H1 (cell line): ENCODE measurements around the gene RIN1. TPM values are rescaled to one million over a fixed set of nuclear protein-coding genes. Genes with fewer than 3 reads are reported as not detected.
A peak's percentile ranks its signal among the peaks of the same experiment; 100 is the strongest.

Source experiments
- CTCF ChIA-PET: fragments of 300-600 bp; sonication (Branson Sonifier 250); formaldehyde crosslinking; loops from one replicate; lab custom pipeline; 2021; ENCODE audit not compliant: partially characterized antibody; lab: Charles Lee
- POLR2A ChIA-PET: fragments of 300-600 bp; sonication (Branson Sonifier 250); formaldehyde crosslinking; loops from one replicate; lab custom pipeline; 2021; ENCODE audit warnings: inconsistent platforms; ENCODE audit not compliant: partially characterized antibody; lab: Charles Lee
- DNase-seq, 2 experiments: peaks; one replicate each; pipeline versions ENCODE4 v3.0.0 to v3.0.0-alpha.2; 2010 to 2022; ENCODE audit warnings: low spot score in 2 of 2, low read depth in 1 of 2, mixed read lengths in 1 of 2
- FAIRE-seq: peaks from 2 replicates; lab custom pipeline; 2011; peaks lifted over from hg19 to GRCh38; lab: Jason Lieb, UNC
- H2AFZ ChIP-seq: 2 replicates; pipeline ENCODE4 v1.8.1; 2012; ENCODE audit warnings: low read length, inconsistent platforms
- H2AK5ac ChIP-seq: 2 replicates; pipeline ENCODE4 v1.6.1; 2013; ENCODE audit warnings: low read depth, low read length
- H2BK120ac ChIP-seq: replicated peaks from 2 replicates; pipeline ENCODE3; 2013; ENCODE audit warnings: low read depth, low read length, inconsistent platforms
- H2BK12ac ChIP-seq: 2 replicates; pipeline ENCODE4 v1.6.1; 2013; ENCODE audit warnings: low read depth, low read length
- H2BK15ac ChIP-seq: 2 replicates; pipeline ENCODE4 v1.6.1; 2013; ENCODE audit warnings: low read length
- H2BK20ac ChIP-seq: 2 replicates; pipeline ENCODE4 v1.6.1; 2013; ENCODE audit warnings: low read length
- H2BK5ac ChIP-seq: 2 replicates; pipeline ENCODE4 v1.6.1; 2013; ENCODE audit warnings: low read depth, low read length
- H3K14ac ChIP-seq: 2 replicates; pipeline ENCODE4 v1.6.1; 2013; ENCODE audit warnings: inconsistent platforms; ENCODE audit not compliant: insufficient read length
- H3K18ac ChIP-seq: 2 replicates; pipeline ENCODE4 v1.6.1; 2013; ENCODE audit warnings: low read length; ENCODE audit errors: extremely low read depth
- H3K23ac ChIP-seq: 2 replicates; pipeline ENCODE4 v1.6.1; 2013; ENCODE audit warnings: inconsistent platforms; ENCODE audit not compliant: insufficient read length
- H3K23me2 ChIP-seq: 2 replicates; pipeline ENCODE4 v1.6.1; 2013; ENCODE audit warnings: low read depth, low read length
- H3K27ac ChIP-seq: 2 replicates; pipeline ENCODE4 v1.6.1; 2011; ENCODE audit warnings: low read depth, low read length, inconsistent platforms
- H3K27me3 ChIP-seq, 4 experiments: replicated peaks in 1 of 4; 1 replicate in 1 of 4; 2 replicates in 3 of 4; pipeline versions ENCODE4 v1.6.1 to v1.8.1; 2011 to 2013; ENCODE audit warnings: low read length in 3 of 4, mild to moderate bottlenecking in 3 of 4, inconsistent platforms in 2 of 4, mixed read lengths in 2 of 4, moderate library complexity in 1 of 4; ENCODE audit not compliant: control insufficient read depth in 3 of 4, insufficient read depth in 3 of 4; ENCODE audit errors: extremely low read depth in 1 of 4
- H3K36me3 ChIP-seq, 4 experiments: 2 replicates each; pipeline versions ENCODE4 v1.6.1 to v1.8.1; 2011 to 2013; ENCODE audit warnings: mild to moderate bottlenecking in 4 of 4, low read length in 3 of 4, moderate library complexity in 2 of 4, control low read depth in 1 of 4, inconsistent platforms in 1 of 4; ENCODE audit not compliant: insufficient read depth in 4 of 4, control insufficient read depth in 2 of 4
- H3K4ac ChIP-seq: replicated peaks from 2 replicates; pipeline ENCODE3; 2013; ENCODE audit warnings: low read length, low read depth, mixed read lengths, inconsistent platforms; ENCODE audit not compliant: insufficient read length
- H3K4me1 ChIP-seq, 4 experiments: replicated peaks in 1 of 4; 1 replicate in 1 of 4; 2 replicates in 3 of 4; pipeline versions ENCODE4 v1.6.1 to v1.8.1; 2011 to 2013; ENCODE audit warnings: low read length in 3 of 4, inconsistent platforms in 2 of 4, mixed read lengths in 1 of 4; ENCODE audit not compliant: insufficient read depth in 4 of 4, control insufficient read depth in 3 of 4
- H3K4me2 ChIP-seq, 2 experiments: 2 replicates each; pipeline versions ENCODE4 v1.6.1 to v1.8.1; 2011 to 2013; ENCODE audit warnings: low read depth in 2 of 2, low read length in 2 of 2, control low read depth in 1 of 2, inconsistent platforms in 1 of 2, mild to moderate bottlenecking in 1 of 2; ENCODE audit not compliant: insufficient read depth in 1 of 2
- H3K4me3 ChIP-seq, 4 experiments: fragments of 200-600, 300-600 bp in 1 of 4; sonication (generic), shearing (Covaris generic), sonication (Bioruptor Twin) in 1 of 4; 2 replicates each; pipeline versions ENCODE4 v1.5.1 to v1.8.1; 2011 to 2016; ENCODE audit warnings: low read length in 4 of 4, low read depth in 3 of 4, control low read depth in 2 of 4, inconsistent platforms in 2 of 4, mild to moderate bottlenecking in 2 of 4, mixed read lengths in 1 of 4, moderate library complexity in 1 of 4; ENCODE audit not compliant: insufficient read depth in 2 of 4; ENCODE audit errors: extremely low read depth in 1 of 4
- H3K56ac ChIP-seq: replicated peaks from 2 replicates; pipeline ENCODE3; 2013; ENCODE audit warnings: low read depth, mild to moderate bottlenecking, mixed read lengths, low read length, inconsistent platforms; ENCODE audit not compliant: insufficient read length
- H3K79me1 ChIP-seq: 2 replicates; pipeline ENCODE4 v1.6.1; 2013; ENCODE audit warnings: low read depth, low read length, control low read depth
- H3K79me2 ChIP-seq, 2 experiments: 2 replicates each; pipeline versions ENCODE4 v1.6.1 to v1.8.1; 2012 to 2013; ENCODE audit warnings: low read length in 2 of 2, mild to moderate bottlenecking in 2 of 2, inconsistent platforms in 1 of 2; ENCODE audit not compliant: insufficient read depth in 2 of 2, control insufficient read depth in 1 of 2
- H3K9ac ChIP-seq, 4 experiments: replicated peaks in 1 of 4; 1 replicate in 1 of 4; 2 replicates in 3 of 4; pipeline versions ENCODE4 v1.6.1 to v1.8.1; 2011 to 2013; ENCODE audit warnings: low read depth in 3 of 4, low read length in 3 of 4, control low read depth in 2 of 4, mild to moderate bottlenecking in 2 of 4, moderate library complexity in 2 of 4, inconsistent platforms in 1 of 4; ENCODE audit errors: extremely low read depth in 1 of 4
- H3K9me3 ChIP-seq, 2 experiments: 2 replicates each; pipeline versions ENCODE4 v1.6.1 to v1.8.1; 2012 to 2013; ENCODE audit warnings: mild to moderate bottlenecking in 2 of 2, moderate library complexity in 2 of 2, control low read depth in 1 of 2, inconsistent platforms in 1 of 2, low read depth in 1 of 2, low read length in 1 of 2, mixed read lengths in 1 of 2; ENCODE audit not compliant: insufficient read depth in 2 of 2
- H4K20me1 ChIP-seq, 2 experiments: replicated peaks in 1 of 2; 2 replicates each; pipeline versions ENCODE3 to v1.8.1; 2011 to 2013; ENCODE audit warnings: inconsistent platforms in 2 of 2, low read length in 2 of 2, mild to moderate bottlenecking in 1 of 2; ENCODE audit not compliant: insufficient read depth in 2 of 2, control insufficient read depth in 1 of 2
- H4K5ac ChIP-seq: 2 replicates; pipeline ENCODE4 v1.6.1; 2013; ENCODE audit warnings: low read length, low read depth, mixed read lengths, inconsistent platforms; ENCODE audit not compliant: insufficient read length
- H4K8ac ChIP-seq: 2 replicates; pipeline ENCODE4 v1.8.0; 2013; ENCODE audit warnings: mild to moderate bottlenecking, moderate library complexity, low read length, inconsistent platforms; ENCODE audit not compliant: insufficient read depth; ENCODE audit errors: extremely low read depth
- H4K91ac ChIP-seq: replicated peaks from 2 replicates; pipeline ENCODE3; 2013; ENCODE audit warnings: low read length, mixed read lengths, inconsistent platforms; ENCODE audit not compliant: insufficient read length
- ASH2L ChIP-seq: fragments of 200-600, 300-600 bp; sonication (generic); IDR thresholded peaks from one replicate; pipeline ENCODE4 v1.7.1; 2017; ENCODE audit warnings: low read length
- HDAC2 ChIP-seq, 2 experiments: fragments of 300-600 bp in 1 of 2; sonication (generic) in 1 of 2; IDR thresholded peaks; 2 replicates each; pipeline ENCODE4 v1.6.1; 2011 to 2012; ENCODE audit warnings: low read depth in 2 of 2, low read length in 2 of 2, mild to moderate bottlenecking in 2 of 2, moderate library complexity in 2 of 2, borderline replicate concordance in 1 of 2, inconsistent platforms in 1 of 2
- KDM4A ChIP-seq: IDR thresholded peaks from one replicate; pipeline ENCODE4 v1.7.1; 2012; ENCODE audit warnings: low read depth, mild to moderate bottlenecking, moderate library complexity, low read length, inconsistent platforms; ENCODE audit not compliant: severe bottlenecking
- KDM5A ChIP-seq: fragments of 200-600 bp; IDR thresholded peaks from 2 replicates; pipeline ENCODE4 v1.7.1; 2012; ENCODE audit warnings: mild to moderate bottlenecking, low read length, inconsistent platforms, mixed read lengths
- NRF1 ChIP-seq: IDR thresholded peaks from 2 replicates; pipeline ENCODE4 v1.6.1; 2011; ENCODE audit warnings: mild to moderate bottlenecking, low read depth, low read length, improper control_type of control experiment
- POU5F1 ChIP-seq: IDR thresholded peaks from 2 replicates; pipeline ENCODE4 v1.6.1; 2011; ENCODE audit warnings: low read depth, mild to moderate bottlenecking, low read length, moderate library complexity
- RNF2 ChIP-seq: fragments of 200-900, 300-1000 bp; sonication (generic); IDR thresholded peaks from 2 replicates; pipeline ENCODE4 v1.7.1; 2016; ENCODE audit warnings: borderline replicate concordance, low read depth, mild to moderate bottlenecking, antibody characterized with exemption, low read length; ENCODE audit not compliant: poor library complexity, severe bottlenecking; ENCODE audit errors: missing control alignments
- TCF12 ChIP-seq: IDR thresholded peaks from 2 replicates; pipeline ENCODE4 v1.6.1; 2011; ENCODE audit warnings: low read depth, mild to moderate bottlenecking, low read length
- TEAD4 ChIP-seq: IDR thresholded peaks from 2 replicates; pipeline ENCODE4 v1.6.1; 2012; ENCODE audit warnings: low read depth, low read length, inconsistent platforms, mixed read lengths
- YY1 ChIP-seq: IDR thresholded peaks from 2 replicates; pipeline ENCODE4 v1.6.1; 2011; ENCODE audit warnings: low read depth, mild to moderate bottlenecking, low read length
- WGBS, 2 experiments: shearing (Covaris generic) in 1 of 2; methylation state at CpG; one replicate each; pipeline versions ENCODE4 v1.1.6 to v1.1.7; 2013 to 2015; ENCODE audit warnings: low lambda C conversion rate in 2 of 2, mixed read lengths in 2 of 2, inconsistent platforms in 1 of 2, low coverage in 1 of 2, missing lambda C conversion rate in 1 of 2; ENCODE audit not compliant: insufficient replicate concordance in 2 of 2, insufficient coverage in 1 of 2, insufficient read length in 1 of 2; ENCODE audit errors: extremely low coverage in 1 of 2, missing lambda C conversion rate in 1 of 2; 5-methylcytosine and 5-hydroxymethylcytosine counted together
- polyA plus RNA-seq, 7 experiments: library from polyadenylated mRNA; depleted of rRNA in 3 of 7; stranded (reverse) in 5 of 7; unstranded in 2 of 7; fragments of >200 nt in 5 of 7; fragments of 200-250 nt in 2 of 7; gene quantifications; 1 replicate in 5 of 7; 2 replicates in 1 of 7; 4 replicates in 1 of 7; pipeline versions ENCODE4 v1.2.1 to v1.2.3, GENCODE V29; 2011 to 2013; ENCODE audit warnings: missing spikeins in 2 of 7, mixed read lengths in 2 of 7
- total RNA-seq: library from RNA; stranded (reverse); fragmentation: NEBNext Ultra II Directional; extraction: Animal tissue kit (Norgen Biotek cat#: 25700); gene quantifications from 2 replicates; pipeline ENCODE4 v1.2.1, GENCODE V29; 2021

RIN1 gene
- total and polyA plus RNA-seq, 2 of the 8 experiments (the other 6 are each of a cell fraction or from before 2014, with no cell fraction given): 2.5 to 5.4 TPM

DNA sequence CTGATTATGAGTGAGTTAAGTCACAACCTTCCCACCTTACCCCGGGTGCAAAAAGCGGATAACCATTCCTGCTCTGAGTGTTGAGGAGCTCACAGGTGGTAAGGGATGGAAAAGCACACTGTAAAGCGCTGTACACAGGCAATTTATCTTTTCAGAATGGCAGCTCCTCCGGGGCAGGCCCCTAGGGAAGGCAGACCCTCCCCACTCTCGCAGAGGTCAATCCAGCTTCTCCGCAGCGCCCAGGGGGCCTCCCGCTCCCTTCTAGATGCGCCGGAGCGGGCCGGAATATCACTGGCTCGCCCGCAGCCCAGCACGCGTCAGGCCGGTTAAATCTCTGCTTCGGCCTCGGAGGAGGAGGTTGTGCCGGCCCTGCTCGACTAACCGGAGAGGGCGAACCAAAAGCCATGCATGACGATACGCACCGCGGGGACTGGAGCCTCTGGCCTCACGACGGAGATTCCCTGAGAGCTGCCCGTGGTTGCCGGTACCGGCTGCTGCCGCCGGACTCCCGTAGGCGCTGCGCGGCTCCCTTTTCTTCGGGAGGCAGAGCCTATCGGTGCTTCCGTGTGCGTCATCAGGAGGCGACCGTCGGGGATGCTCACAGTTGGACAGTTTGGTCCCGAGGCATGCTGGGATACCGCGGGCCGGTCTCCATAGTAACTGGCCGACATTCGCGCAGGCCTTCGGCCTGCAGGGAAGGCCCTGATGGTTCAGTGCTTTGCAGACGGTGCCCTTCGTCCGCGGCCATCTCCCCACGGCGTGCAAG, 8.5 kb upstream of the RIN1 start, which contains the start of gene BRMS1:
Gene BRMS1 (minus strand): TSS at position 555 of the 766 bp plus-strand sequence. CDS start 2,870 bp downstream, outside the sequence.
- Histone ChIP-seq H2BK12ac (peak within 1 kb of the TSS; percentile 28; the same call in 1 of the 2 replicates), H3K18ac (peak within 1 kb of the TSS; percentile 48), H2BK120ac (no peak within 1 kb of the TSS), H3K79me1 (peaks cover 3% of the 10 kb centered on the region), H2AK5ac (no peak within 1 kb of the TSS; the same call in 1 of the 2 replicates), H2BK15ac (no peak within 1 kb of the TSS), H2AFZ (no peak within 1 kb of the TSS), H2BK20ac (no peak within 1 kb of the TSS), H3K4ac (peak within 1 kb of the TSS; percentile 44), H4K5ac (peak within 1 kb of the TSS; percentile 79), H3K4me2 (peak within 1 kb of the TSS; percentile 88 to 93), H3K9me3 (no peaks in the 10 kb centered on the region), H4K20me1 (peaks cover 3 to 8% of the 10 kb centered on the region in 2 experiments), H3K4me1 (peaks cover 0 to 15% (median 9%) of the 10 kb centered on the region in 4 experiments; a peak in 6 of 7 replicates), H3K14ac (no peak within 1 kb of the TSS), H4K91ac (peak within 1 kb of the TSS; percentile 72), H3K36me3 (peaks cover 6 to 12% (median 9%) of the 10 kb centered on the region in 4 experiments; a peak in 4 of 8 replicates), H3K4me3 (peak within 1 kb of the TSS; percentile 75 to 100 (median 92)), H3K79me2 (peaks cover 0 to 14% of the 10 kb centered on the region in 2 experiments; a peak in 2 of 4 replicates), H2BK5ac (no peak within 1 kb of the TSS; the same call in 1 of the 2 replicates), H3K23me2 (peaks cover 21% of the 10 kb centered on the region), H3K27me3 (peaks cover 0 to 2% (median 0%) of the 10 kb centered on the region in 4 experiments; a peak in 3 of 7 replicates), H3K9ac (peak within 1 kb of the TSS; percentile 79 to 97 (median 90)), H4K8ac (peak within 1 kb of the TSS; percentile 93; the same call in 1 of the 2 replicates), H3K23ac (no peak within 1 kb of the TSS), H3K27ac (peak within 1 kb of the TSS; percentile 61; the same call in 1 of the 2 replicates), H3K56ac (peak within 1 kb of the TSS; percentile 34)
- ChIA-PET CTCF (interaction anchor here (0.6 to 3.9 kb wide), 19 partner anchors 9 to 86 kb away, joined by 3 to 27 read pairs (median 4); partner anchors contain the start of genes RIN1 and SLC29A2), POLR2A (interaction anchor here (0.9 to 28.7 kb wide), 14 partner anchors 12 to 86 kb away, joined by 3 to 487 read pairs (median 5); partner anchors contain the start of genes CD248, RIN1, SLC29A2 and YIF1A)
- WGBS, 2 experiments: 2% methylated on average over 59 of the region's 59 CpGs; no CpG with 5 or more reads in 1 of the 2 experiments
- FAIRE-seq (no peak), DNase-seq (peak; percentile 86 to 98)
- TF ChIP-seq NRF1 (no peak), POU5F1 (no peak), KDM4A (peak; percentile 93), KDM5A (peak; percentile 91), ASH2L (peak; percentile 97), TCF12 (0 out of 2 replicates have a peak, but pooled peaks have one; percentile 27), TEAD4 (peak; percentile 55), YY1 (peak; percentile 76; the same call in 1 of the 2 replicates), HDAC2 (IDR thresholded peaks at IDR 0.05; ENCODE audit: borderline replicate concordance in 1 of 2, low read depth in 2 of 2, low read length in 2 of 2) (0 out of 4 replicates have a peak, but pooled peaks of 1 of the 2 experiments have one; percentile 73), RNF2 (no peak)
